PC-3 (cell line): ENCODE results near the gene NBDY. TPM values are rescaled to one million over a fixed set of nuclear protein-coding genes. Genes with fewer than 3 reads are reported as not detected.

Experiments used
- ATAC-seq: fragments of 200-7000 bp; cut with Tn5 transposase; 2 replicates; pipeline ENCODE4 v1.9.1; 2020; ENCODE audit warnings: mild to moderate bottlenecking, moderate library complexity
- BruUV-seq: library from RNA; stranded (reverse); fragments of 400-500 nt; replicated peaks from 2 replicates; lab custom pipeline; 2021; lab: Mats Ljungman, UMichigan
- CTCF ChIA-PET: fragments of 300-600 bp; sonication (Branson Sonifier 250); formaldehyde crosslinking; loops from one replicate; lab custom pipeline; 2022; ENCODE audit warnings: antibody characterized with exemption; lab: Charles Lee
- POLR2A ChIA-PET: fragments of 300-600 bp; sonication (Branson Sonifier 250); formaldehyde crosslinking; loops from one replicate; lab custom pipeline; 2022; ENCODE audit warnings: antibody characterized with exemption; ENCODE audit not compliant: unreplicated experiment; lab: Charles Lee
- DNase-seq: peaks from one replicate; pipeline ENCODE4 v3.0.0-alpha.2; 2015
- H2AFZ ChIP-seq: fragments of 300-600 bp; sonication (generic); 2 replicates; pipeline ENCODE4 v1.6.0; 2016; ENCODE audit warnings: antibody characterized with exemption, low read length
- H3F3A ChIP-seq: fragments of 300-600 bp; sonication (generic); one replicate; pipeline ENCODE4 v1.6.0; 2017; ENCODE audit warnings: antibody characterized with exemption, low read length, control low read depth, mild to moderate bottlenecking; ENCODE audit not compliant: unreplicated experiment
- H3K27ac ChIP-seq: fragments of 300-600 bp; sonication (generic); 2 replicates; pipeline ENCODE4 v1.5.1; 2016; ENCODE audit warnings: mild to moderate bottlenecking, low read length
- H3K27me3 ChIP-seq: fragments of 300-600 bp; sonication (generic); 2 replicates; pipeline ENCODE4 v1.6.1; 2016; ENCODE audit warnings: low read length, mixed read lengths
- H3K36me3 ChIP-seq: fragments of 300-600 bp; sonication (generic); 2 replicates; pipeline ENCODE4 v1.6.1; 2016; ENCODE audit warnings: low read depth, mixed run types, low read length, mixed read lengths
- H3K4me1 ChIP-seq: fragments of 300-600 bp; sonication (generic); 2 replicates; pipeline ENCODE4 v1.5.1; 2016; ENCODE audit warnings: low read length; ENCODE audit not compliant: insufficient read depth
- H3K4me2 ChIP-seq: fragments of 300-600 bp; sonication (generic); 2 replicates; pipeline ENCODE4 v1.6.0; 2016; ENCODE audit warnings: low read length
- H3K4me3 ChIP-seq: fragments of 300-600 bp; sonication (generic); 2 replicates; pipeline ENCODE4 v1.5.1; 2016; ENCODE audit warnings: mild to moderate bottlenecking, low read length, mixed read lengths
- H3K79me2 ChIP-seq: fragments of 300-600 bp; sonication (generic); 2 replicates; pipeline ENCODE4 v1.6.1; 2017; ENCODE audit warnings: low read length, mixed read lengths
- H3K9ac ChIP-seq: fragments of 300-600 bp; sonication (generic); 2 replicates; pipeline ENCODE4 v1.6.0; 2016; ENCODE audit warnings: mild to moderate bottlenecking, low read length
- H3K9me2 ChIP-seq: fragments of 300-600 bp; sonication (generic); replicated peaks from 2 replicates; pipeline ENCODE4 v1.6.1; 2016; ENCODE audit warnings: mixed run types, low read length, mixed read lengths
- H3K9me3 ChIP-seq: fragments of 300-600 bp; sonication (generic); 2 replicates; pipeline ENCODE4 v1.6.1; 2016; ENCODE audit warnings: low read length, mixed read lengths
- H4K20me1 ChIP-seq: fragments of 300-600 bp; sonication (generic); 2 replicates; pipeline ENCODE4 v1.6.1; 2016; ENCODE audit warnings: low read length, mixed read lengths
- EZH2 ChIP-seq: fragments of 300-600 bp; sonication (generic); IDR thresholded peaks from one replicate; pipeline ENCODE4 v1.6.1; 2017; ENCODE audit warnings: antibody characterized with exemption, mild to moderate bottlenecking, low read length; ENCODE audit not compliant: unreplicated experiment
- EZH2phosphoT487 ChIP-seq: fragments of 300-600 bp; sonication (generic); IDR thresholded peaks from 2 replicates; pipeline ENCODE4 v1.6.1; 2018; ENCODE audit warnings: mild to moderate bottlenecking, antibody characterized with exemption, low read length, borderline replicate concordance
- intact Hi-C: fragments of 100-400 bp; cut with micrococcal nuclease; formaldehyde crosslinking; loops from 2 replicates; pipeline ENCODE4 v1.9.0; 2023
- total RNA-seq: library from RNA; depleted of rRNA; stranded (reverse); fragments of >200 nt; gene quantifications from 2 replicates; pipeline ENCODE4 v1.2.3, GENCODE V29; 2014
- TF ChIP-seq, protein P1 (sequence below): fragments of 300-600 bp; sonication (generic); conservative IDR thresholded peaks from 2 replicates; pipeline ENCODE4 v1.5.1; 2017; ENCODE audit warnings: antibody characterized with exemption, low read depth, mild to moderate bottlenecking, low read length

Gene NBDY
- total RNA-seq, 1 experiment from 2014 or later, result 13.6 TPM

DNA sequence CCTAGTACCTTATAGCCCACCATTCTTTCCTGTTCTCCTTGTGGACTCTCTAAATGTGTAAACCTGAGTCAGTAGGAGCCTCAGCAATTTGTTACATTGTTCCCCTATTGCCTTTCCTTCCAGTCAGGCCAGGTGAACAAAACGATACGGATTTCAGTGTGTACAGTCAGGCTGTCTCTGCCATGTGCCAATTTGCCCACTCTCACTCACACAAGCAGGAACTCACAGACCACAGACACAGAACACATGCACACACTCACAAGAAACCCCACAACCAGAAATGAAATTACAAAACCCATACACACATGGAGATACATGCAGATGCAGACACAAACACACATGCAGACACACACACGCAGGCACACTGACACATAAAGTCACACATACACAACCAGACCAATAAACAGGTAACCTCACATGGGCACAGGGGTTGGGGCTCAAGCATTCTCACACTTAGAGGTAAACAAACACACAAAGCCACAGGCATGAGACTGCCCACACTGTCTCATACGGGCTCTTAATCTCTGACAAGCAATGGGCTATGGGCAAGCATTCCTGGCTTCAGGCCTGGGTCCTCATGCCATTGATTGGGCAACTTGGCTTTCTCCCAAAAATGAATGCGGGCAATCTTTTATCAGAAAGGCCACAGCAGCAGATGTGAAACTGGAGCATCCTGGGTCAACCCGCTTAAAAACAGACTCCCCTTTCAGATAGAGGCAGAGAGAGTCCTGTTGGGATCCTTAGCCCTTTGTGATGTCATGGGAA, 68.7 kb downstream of the NBDY start:
- Histone ChIP-seq H3K4me3 (no peak overlapping the region), H4K20me1 (no peaks in the 10 kb centered on the region), H3K9me3 (no peaks in the 10 kb centered on the region), H3K4me1 (no peaks in the 10 kb centered on the region; the same call in 1 of the 2 replicates), H3K36me3 (no peaks in the 10 kb centered on the region), H2AFZ (no peak overlapping the region), H3F3A (no peaks in the 10 kb centered on the region), H3K27me3 (no peaks in the 10 kb centered on the region), H3K9ac (no peak overlapping the region), H3K27ac (no peak overlapping the region), H3K79me2 (no peaks in the 10 kb centered on the region), H3K9me2 (no peaks in the 10 kb centered on the region), H3K4me2 (no peak overlapping the region)
- CTCF ChIA-PET, result no interaction called here
- intact Hi-C loops, result no loop called here
- TF ChIP-seq EZH2phosphoT487, result no peak
- no peak for TF ChIP-seq EZH2
- TF ChIP-seq, protein P1, sequence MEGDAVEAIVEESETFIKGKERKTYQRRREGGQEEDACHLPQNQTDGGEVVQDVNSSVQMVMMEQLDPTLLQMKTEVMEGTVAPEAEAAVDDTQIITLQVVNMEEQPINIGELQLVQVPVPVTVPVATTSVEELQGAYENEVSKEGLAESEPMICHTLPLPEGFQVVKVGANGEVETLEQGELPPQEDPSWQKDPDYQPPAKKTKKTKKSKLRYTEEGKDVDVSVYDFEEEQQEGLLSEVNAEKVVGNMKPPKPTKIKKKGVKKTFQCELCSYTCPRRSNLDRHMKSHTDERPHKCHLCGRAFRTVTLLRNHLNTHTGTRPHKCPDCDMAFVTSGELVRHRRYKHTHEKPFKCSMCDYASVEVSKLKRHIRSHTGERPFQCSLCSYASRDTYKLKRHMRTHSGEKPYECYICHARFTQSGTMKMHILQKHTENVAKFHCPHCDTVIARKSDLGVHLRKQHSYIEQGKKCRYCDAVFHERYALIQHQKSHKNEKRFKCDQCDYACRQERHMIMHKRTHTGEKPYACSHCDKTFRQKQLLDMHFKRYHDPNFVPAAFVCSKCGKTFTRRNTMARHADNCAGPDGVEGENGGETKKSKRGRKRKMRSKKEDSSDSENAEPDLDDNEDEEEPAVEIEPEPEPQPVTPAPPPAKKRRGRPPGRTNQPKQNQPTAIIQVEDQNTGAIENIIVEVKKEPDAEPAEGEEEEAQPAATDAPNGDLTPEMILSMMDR, result no peak
- DNase-seq (no peak), ATAC-seq (no peak)
- POLR2A ChIA-PET, result no interaction called here
- no TSS peak for BruUV-seq

DNA sequence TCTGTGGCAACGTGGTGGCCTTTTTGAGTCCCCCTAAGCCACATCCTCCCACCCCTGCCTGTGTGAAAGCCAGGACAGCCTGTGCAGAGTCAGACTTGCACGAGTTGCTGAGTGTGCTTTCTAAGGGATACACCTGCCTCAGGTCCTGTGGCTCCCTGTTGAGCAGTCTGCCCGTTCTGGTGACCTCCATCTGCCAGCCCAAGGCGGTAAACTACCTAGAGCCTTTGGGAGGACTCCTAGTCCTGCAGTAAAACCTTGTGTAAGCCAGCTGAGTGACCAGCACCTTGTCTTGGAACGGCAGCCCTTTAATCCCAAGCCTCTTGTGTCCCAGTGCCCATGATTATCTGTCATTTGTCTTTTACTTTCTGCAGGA, 69.3 kb downstream of the NBDY start:
- no peak overlapping the region for H2AFZ ChIP-seq
- H3K9ac ChIP-seq, result no peak overlapping the region
- CTCF ChIA-PET, result no interaction called here
- intact Hi-C loops, result no loop called here
- no peaks in the 10 kb centered on the region for H3K9me2 ChIP-seq
- no peak overlapping the region for H3K4me2 ChIP-seq
- H3K27ac ChIP-seq, result no peak overlapping the region
- H3K79me2 ChIP-seq, result no peaks in the 10 kb centered on the region
- no peaks in the 10 kb centered on the region for H4K20me1 ChIP-seq
- H3K36me3 ChIP-seq, result no peaks in the 10 kb centered on the region
- H3K4me3 ChIP-seq, result no peak overlapping the region
- BruUV-seq, result no TSS peak
- no peaks in the 10 kb centered on the region for H3F3A ChIP-seq
- H3K4me1 ChIP-seq, result no peaks in the 10 kb centered on the region; the same call in 1 of the 2 replicates
- no peak for DNase-seq
- ATAC-seq, result no peak
- POLR2A ChIA-PET, result no interaction called here
- no peaks in the 10 kb centered on the region for H3K27me3 ChIP-seq
- no peak for TF ChIP-seq EZH2phosphoT487
- TF ChIP-seq, protein P1, result no peak
- H3K9me3 ChIP-seq, result no peaks in the 10 kb centered on the region
